GM12872 (cell line): ENCODE data around the gene AMBRA1.

Source experiments
- TF ChIP-seq, protein P1 (sequence below): IDR thresholded peaks from 3 replicates; pipeline ENCODE4 v1.5.1; 2011; ENCODE audit warnings: low read depth, mild to moderate bottlenecking, low read length, moderate library complexity; ENCODE audit not compliant: insufficient read depth

AMBRA1 gene

DNA sequence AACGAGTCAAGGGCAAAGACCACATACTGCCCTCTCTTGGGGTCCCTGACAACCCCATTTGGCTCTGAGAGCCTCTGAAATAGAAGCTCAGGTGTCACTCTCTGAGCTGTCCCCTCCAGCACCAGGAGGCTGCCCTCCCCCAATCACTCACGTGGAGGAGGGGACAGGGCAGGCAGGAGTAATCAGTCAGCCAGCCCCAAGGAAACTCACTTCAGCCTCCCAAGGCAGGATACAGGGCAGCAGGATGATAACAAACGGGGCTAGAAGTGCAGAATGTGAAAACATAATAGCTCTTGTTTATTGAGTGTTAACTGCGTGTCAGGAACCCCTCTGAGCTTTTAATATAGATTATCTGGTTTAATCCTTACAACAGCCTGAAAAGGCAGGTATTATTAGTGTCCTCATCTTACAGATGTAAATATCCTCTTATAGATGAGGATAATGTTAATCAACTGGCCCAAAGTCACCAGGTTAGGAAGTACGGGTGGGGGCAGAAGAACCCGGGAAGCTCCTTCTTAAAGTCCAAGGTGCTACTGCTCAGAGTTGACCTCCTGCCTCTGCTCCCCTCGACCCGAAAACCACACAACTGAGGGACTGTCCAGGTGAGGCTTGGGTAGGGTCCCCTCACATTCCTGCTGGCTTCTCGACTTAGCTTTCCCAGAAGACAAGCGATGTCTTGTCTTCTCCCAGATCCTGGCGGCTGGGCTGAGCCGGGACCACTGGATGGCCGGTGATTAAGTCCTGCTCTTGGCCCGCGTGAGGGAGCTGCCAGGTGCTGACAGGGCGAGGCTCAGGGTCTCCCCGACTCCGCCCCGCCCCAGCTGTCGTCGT, 205.0 kb downstream of the AMBRA1 start:
- TF ChIP-seq, protein P1, sequence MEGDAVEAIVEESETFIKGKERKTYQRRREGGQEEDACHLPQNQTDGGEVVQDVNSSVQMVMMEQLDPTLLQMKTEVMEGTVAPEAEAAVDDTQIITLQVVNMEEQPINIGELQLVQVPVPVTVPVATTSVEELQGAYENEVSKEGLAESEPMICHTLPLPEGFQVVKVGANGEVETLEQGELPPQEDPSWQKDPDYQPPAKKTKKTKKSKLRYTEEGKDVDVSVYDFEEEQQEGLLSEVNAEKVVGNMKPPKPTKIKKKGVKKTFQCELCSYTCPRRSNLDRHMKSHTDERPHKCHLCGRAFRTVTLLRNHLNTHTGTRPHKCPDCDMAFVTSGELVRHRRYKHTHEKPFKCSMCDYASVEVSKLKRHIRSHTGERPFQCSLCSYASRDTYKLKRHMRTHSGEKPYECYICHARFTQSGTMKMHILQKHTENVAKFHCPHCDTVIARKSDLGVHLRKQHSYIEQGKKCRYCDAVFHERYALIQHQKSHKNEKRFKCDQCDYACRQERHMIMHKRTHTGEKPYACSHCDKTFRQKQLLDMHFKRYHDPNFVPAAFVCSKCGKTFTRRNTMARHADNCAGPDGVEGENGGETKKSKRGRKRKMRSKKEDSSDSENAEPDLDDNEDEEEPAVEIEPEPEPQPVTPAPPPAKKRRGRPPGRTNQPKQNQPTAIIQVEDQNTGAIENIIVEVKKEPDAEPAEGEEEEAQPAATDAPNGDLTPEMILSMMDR, result no peak

GRCh38 chr11:46387919-46388618, 205.8 kb downstream of the AMBRA1 start:
- TF ChIP-seq, protein P1, result no peak

- TF ChIP-seq, protein P1, result no peak
Observed at GRCh38 chr11:46387456-46387855, 206.4 kb downstream of the AMBRA1 start.

DNA sequence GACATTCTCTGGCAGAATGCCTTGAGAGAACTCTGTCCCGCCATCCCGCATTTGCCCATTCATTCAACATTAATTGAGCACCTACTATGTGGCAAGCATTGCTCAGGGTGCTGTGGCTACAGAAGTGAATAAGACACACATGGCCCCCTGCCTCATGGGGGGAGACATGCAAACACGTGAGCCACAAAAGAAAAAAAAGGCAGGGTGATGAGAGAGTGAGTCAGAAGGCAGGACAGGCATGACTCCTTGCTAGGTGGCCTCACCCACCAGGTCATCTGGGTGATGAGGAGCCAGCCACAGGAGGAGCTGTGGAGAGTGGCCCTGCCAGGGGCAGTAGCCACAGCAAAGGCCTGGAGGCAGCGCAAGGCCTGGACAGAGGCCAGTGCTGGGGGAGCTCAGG, 207.1 kb downstream of the AMBRA1 start:
- TF ChIP-seq, protein P1, result no peak

DNA sequence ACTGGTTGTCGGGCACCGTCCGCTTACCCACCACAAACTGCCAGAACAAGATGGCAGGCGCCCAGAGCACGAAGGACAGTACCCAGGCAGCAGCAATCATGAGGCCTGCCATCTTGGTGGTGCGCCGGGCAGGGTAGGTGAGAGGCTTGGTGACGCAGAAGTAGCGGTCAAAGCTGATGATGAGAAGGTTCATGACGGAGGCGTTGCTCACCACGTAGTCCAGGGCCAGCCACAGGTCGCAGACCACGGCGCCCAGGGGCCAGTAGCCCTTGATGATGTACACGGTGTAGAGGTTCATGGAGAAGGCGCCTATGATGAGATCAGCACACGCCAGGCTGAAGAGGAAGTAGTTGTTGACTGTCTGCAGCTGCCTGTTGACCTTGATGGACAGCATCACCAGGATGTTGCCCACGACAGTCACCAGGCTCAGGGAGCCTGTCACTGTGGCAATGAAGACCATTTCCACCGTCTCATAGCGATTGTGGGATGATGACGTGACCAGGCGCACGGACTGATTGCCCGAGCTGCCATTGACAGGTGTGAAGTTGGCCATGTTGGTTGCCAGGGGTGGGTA, 207.7 kb downstream of the AMBRA1 start:
- TF ChIP-seq, protein P1, result no peak

GRCh38 chr11:46385169-46386004, 208.4 kb downstream of the AMBRA1 start:
- TF ChIP-seq, protein P1, result no peak
